Left forelimb (tissue), 1 donor: ENCODE data around the gene ASXL2.
"Not testable (repeated sequence)": the region's sequence is repeated elsewhere in the genome, so short reads cannot be mapped to it uniquely, and the experiment has no call there.

Experiments used
- DNase-seq: peaks from one replicate; pipeline ENCODE4 v3.0.0-alpha.2; 2018; ENCODE audit warnings: low spot score

Gene ASXL2

DNA sequence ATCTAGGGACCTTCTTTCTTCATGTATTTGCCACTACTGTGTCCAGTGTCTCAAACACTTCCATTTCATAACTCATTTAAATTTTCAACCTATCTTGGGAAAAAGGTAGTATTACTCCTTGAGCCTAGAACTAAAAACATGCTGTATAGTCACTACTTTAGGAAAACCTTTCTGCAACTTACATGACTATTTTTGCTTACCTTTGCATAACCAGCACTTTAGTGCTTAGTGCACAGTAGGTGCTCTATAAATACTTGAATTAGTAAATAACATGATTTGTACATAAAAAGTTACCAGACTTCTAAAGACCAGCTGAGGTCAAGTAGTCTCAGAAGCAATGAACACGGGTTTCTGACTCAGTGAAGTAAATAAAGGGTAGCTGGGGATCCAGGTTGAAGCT, 142.5 kb downstream of the ASXL2 start:
- DNase-seq, result no peak

DNA sequence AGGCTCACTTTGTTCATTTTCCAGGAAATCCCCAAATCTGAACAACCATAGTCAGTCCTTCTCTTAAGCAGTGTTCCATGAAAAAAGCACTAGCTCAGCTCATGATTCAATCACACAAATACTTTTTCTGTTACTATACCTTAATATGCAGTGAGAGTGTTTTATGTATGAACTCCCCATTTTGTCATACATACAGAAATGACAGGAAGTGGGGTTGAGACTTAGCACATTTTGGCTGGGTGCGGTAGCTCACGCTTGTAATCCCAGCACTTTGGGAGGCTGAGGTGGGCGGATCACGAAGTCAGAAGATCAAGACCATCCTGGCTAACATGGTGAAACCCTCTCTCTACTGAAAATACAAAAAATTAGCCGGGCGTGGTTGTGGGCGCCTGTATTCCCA, 149.7 kb downstream of the ASXL2 start:
- no peak for DNase-seq

DNA sequence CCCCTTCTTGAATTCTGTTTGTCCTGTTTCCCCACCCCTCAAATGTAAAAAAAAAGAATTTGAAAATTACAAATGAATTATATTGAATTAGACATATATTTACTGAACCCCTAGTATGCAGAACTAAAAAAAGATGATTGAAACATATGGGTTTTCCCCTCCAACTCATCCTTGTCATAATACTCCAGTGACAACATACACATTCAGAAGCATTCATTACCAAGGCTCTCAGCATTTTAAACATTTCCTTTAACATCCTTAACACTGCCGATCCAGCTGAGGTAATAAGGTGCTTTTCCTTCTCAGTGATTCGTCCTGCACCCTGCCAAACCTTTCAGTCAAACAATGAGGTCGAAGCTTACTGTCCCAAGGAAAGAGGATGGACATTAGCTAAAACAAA, 151.8 kb downstream of the ASXL2 start:
- DNase-seq, result no peak

DNA sequence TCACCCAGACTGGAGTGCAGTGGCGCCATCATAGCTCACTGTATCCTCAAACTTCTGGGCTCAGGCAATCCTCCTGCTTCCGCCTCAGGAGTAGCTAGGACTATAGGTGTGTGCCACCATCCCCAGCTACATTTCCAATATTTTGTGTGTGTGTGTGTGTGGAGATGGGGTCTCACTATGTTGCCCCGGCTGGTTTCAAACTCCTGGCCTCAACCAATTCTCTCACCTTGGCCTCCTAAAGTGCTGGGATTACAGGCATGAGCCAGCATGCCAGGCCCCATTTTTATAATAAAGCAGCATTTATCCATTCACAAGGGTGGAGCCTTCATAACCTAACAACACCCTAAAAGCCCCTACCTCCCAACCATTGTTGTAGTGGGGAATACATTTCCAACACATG, 152.4 kb downstream of the ASXL2 start:
- no peak for DNase-seq

DNA sequence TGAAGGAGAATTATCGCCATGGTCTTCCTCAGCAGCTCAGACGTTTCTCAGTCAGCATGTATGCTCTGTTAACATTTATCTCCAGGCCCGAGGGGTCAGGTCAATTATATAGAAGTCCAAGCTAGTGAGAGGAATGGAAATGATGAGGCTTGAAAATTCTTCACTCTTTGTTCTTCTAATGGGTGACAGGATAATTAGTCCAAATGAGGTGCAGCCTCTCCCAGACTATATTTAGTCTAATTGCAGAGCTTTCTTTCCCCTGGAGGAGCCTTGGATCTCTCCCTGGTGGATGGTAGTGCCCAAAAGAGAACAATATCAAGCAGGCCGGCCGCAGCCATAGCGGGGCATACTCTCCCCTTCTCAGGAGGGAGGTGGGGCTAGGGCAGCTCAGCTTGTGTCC, 153.5 kb downstream of the ASXL2 start:
- DNase-seq, result no peak

- DNase-seq, result no peak
Measured at GRCh38 chr2:25722224-25722623, 156.1 kb downstream of the ASXL2 start.

GRCh38 chr2:25720575-25720974, 157.7 kb downstream of the ASXL2 start:
- DNase-seq, result no peak

- no peak for DNase-seq
Measured at GRCh38 chr2:25714740-25715139, 163.5 kb downstream of the ASXL2 start.

DNA sequence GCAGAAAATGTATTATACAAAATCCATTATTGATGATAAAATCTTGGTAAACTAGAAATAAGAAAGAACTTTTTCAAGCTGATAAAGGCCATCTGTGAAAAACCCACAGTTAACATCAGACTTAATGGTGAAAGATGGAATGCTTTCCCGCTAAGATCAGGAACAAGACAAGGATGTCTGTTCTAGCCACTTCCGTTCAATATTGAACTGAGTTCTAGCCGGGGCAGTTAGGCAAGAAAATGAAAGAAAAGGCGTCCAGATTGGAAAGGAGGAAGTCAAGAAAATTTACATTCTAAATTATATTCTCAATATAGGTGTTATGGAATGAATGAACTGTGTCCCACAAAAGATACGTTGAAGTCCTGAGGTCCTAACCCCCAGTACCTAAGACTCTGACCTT, 165.8 kb downstream of the ASXL2 start:
- no peak for DNase-seq

DNA sequence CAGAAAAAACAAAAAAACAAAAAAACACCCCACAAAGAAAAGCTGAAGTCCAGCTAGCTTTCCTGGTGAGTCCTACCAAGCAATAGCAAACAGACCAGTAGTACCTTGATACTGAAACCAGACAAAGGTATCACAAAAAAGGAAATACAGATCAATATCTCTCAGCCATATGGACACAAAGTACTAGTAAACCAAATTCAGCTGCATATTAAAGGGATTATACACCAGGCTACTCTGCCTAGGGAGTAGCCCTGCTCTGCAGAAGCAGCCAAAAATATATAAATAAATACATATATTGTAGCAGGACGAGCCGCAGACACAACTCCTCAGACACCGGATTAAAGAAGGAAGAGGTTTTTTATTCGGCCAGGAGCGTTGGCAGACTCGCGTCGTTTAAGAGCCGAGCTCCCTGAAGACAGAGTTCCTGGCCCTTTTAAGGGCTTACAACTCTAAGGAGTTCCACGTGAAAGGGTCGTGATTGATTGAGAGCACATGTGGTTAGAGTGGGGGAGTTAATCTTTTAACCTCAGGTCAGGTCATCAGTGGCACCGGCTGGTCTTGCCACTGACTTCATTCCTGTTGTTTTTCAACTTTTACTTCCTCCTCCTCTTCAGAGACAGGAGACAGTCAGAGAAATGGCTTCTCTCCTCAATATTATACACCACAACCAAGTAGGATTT, 166.5 kb downstream of the ASXL2 start:
- DNase-seq, result no peak

GRCh38 chr2:25710750-25711149, 167.5 kb downstream of the ASXL2 start:
- no peak for DNase-seq

- no peak for DNase-seq
Measured at GRCh38 chr2:25709349-25709748, 168.9 kb downstream of the ASXL2 start.

DNA sequence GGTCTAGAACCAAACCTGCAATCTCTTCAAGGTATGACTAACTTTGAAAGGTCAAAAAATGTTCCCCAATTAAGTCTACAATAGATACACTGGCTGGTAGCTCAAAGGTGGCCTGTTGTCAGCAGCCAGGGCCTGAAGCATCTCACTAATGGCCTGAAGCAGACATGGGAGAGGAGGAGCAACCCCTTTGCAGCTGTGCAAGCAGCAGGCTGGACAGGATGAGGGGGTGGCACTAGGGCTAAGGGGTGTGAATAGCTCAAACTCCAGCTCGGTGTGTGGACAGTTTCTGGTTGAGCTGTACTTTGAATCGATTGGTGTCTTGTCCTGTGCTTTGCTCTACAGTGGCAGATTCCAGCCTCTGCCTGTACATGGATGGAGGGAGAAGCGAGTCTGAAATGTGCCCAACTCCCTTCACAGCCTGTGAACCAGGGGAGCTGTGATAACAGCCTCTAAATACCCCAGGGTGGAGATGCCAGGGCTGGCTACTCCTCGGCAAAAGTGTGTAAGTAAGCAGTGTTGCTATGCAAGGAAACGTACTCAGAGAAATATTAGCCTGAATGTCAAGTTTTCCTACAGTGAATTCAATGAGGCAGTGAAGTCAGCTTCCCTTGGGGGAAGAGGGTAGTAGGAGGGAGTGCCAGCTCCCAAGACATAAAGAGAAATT, 170.2 kb downstream of the ASXL2 start:
- DNase-seq, result no peak

GRCh38 chr2:25705575-25705974, 172.7 kb downstream of the ASXL2 start:
- DNase-seq, result not testable (repeated sequence)

DNA sequence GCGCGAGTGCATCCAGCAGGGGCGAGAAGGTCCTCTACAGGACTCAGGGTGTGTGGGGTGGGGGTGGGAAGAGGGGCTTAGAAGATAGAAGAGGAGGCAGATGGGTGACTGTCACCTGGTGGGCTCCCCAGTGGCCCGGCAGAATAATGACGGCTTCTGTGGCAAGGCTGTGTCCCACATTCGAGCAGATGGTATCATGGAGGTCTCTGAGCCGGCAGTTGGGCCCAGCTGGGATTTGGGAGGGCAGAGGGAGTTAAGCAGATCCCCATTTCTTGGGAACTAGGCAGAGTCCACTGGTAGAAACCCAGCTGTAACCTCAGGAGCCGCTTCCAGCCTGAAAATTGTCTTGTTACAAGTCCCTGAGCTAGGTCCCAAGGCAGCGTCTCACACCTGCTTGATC, 176.5 kb downstream of the ASXL2 start:
- no peak for DNase-seq

DNA sequence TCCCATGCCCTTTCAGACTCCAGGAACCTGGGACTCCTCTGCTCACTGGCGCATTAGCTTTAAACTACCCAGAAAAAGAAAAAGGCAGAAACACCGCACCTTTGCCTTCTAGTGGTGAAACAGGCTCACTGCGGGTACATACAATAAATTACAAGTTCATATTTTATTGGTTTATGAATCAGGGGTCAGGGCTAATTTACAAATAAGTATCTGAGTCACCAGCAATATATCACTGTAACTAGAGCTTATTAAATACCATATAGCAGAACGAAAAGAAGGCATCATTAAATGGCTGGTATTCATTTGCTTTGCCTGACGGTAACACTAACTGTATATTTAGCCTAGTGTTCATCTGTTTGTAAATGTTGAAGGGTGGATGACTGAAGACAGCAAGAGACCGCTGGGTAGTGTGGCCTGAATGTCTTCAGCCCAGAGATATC, 178.0 kb downstream of the ASXL2 start:
- no peak for DNase-seq

DNA sequence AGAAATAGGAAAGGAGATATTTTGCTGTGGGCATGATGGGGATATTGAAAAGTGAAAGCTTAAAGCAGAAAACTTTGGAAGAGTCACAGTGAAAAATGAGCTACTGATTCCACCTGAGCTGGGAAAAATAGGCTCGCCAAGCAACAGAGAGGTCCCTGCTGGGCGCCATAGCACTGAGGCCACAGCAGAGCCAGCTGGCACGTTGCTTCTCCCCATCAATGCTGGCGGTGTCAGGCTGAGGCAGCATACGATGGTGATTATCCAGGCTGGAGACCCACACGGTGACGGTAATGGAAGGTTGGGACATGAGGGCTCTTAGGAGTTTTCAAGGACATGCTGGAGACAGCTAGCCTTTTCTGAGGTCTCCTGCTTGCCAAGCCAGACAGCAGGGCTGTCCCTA, 179.1 kb downstream of the ASXL2 start:
- DNase-seq, result no peak

DNA sequence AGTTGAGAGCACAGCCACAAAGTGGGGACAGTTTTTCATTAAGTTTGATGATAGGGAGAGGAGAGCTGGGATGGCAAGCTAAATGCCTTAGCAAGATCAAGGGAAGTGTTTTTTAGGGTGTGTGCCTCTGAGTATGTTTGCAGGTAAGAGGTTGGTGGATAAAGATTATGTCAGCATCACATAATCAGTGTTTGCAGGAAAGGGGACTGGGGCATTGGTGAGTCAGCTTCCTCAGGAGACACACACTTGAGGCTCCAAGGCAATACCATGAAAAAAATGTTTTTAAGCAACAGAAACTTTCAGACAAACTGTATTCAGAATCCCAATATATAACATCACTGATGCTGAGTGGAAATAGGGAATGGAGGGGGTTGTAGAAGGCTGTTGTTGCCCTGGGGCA, 179.5 kb downstream of the ASXL2 start:
- no peak for DNase-seq

GRCh38 chr2:25697559-25698341, 180.5 kb downstream of the ASXL2 start:
- no peak for DNase-seq

DNA sequence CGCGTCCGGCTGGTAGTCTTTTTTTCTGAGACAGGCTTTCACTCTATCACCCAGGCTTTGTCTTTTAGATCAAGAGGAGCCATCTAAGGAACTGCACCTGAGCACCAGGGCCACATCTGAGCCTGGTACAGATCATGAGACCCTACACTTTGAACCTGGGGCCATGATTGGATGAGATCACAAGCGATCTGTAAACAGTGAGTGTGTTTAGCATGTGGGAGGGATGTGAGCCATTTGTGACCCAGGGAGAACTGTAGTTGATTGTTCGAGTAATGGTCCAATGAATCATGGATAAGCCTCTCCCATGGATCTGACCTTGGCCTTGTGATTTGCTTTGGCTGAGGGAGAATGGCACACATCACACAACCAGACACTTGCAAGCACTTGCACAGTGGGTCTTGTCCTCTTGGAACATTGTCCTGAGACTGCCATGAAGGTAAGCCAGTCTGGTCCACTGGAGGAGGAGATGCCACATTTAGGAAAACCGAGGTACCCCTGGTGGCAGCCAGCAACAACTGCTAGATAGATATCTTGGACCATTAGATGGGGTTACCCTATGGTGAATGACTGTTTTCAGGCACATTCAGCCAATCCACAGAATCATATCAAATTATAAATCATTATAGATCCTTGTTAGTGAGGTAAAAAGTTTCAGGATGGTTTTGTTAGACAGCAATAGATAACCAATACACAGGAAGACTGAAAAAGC, 185.4 kb downstream of the ASXL2 start:
- no peak for DNase-seq

DNA sequence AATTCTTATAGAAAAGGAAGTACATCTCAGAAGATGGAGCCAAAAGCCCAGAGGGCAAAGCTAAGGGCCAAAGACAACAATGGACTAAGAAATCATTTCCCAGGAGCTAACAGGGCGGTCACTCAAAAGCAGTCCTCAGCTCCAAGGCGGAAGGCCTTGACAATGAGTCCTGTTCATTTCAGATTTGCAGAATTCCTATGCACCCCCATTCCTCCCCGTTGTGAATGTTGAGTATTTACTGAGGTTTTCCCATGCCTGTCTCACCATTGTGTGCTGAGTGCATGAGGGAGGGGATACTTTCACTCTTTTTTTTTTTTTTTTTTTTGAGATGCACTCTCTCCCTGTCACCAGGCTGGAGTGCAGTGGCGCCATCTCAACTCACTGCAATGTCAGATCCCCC, 186.1 kb downstream of the ASXL2 start:
- DNase-seq, result no peak

- DNase-seq, result no peak
Measured at GRCh38 chr2:25690058-25690457, 188.2 kb downstream of the ASXL2 start.

GRCh38 chr2:25688236-25688635, 190.1 kb downstream of the ASXL2 start:
- no peak for DNase-seq
